ENCODE measurements around the gene S1PR1.
"Not testable (repeated sequence)": the region's sequence is repeated elsewhere in the genome, so short reads cannot be mapped to it uniquely, and the experiment has no call there.

The S1PR1 gene

DNA sequence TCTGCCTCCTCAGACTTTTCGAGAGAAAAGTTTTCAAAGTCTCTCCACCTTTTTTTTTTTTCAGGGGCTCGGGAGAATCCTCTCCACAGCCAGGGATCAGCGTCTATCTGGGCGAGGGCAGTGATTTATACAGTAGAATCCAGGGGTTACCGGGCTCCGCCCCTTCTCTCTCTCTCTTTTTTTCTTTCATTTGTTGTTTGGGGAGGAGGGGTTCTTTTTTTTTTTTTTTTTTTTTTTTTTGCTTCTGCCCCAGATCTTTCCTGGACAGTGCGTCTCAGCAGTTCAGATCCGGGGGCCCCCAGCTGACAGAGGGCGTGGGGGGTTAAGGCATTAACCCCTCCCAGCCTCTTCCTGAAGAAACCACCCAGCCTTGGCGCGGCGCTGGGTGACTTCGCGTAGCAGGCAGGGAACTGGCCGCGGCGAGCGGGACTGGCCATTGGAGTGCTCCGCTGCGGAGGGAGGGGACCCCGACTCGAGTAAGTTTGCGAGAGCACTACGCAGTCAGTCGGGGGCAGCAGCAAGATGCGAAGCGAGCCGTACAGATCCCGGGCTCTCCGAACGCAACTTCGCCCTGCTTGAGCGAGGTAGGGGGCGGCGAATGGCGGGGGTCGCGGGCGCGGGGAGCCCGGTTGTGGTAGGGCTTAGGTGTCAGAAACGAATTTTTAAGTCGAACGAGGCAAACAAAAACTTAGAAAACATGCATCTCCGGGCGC lies at the start of gene S1PR1:
Gene S1PR1, plus strand, starts transcription at position 504 of the 713 bp plus-strand sequence. CDS start 1,966 bp downstream, outside the sequence.
- DNase-seq (ENCODE audit: low spot score), result no peak

DNA sequence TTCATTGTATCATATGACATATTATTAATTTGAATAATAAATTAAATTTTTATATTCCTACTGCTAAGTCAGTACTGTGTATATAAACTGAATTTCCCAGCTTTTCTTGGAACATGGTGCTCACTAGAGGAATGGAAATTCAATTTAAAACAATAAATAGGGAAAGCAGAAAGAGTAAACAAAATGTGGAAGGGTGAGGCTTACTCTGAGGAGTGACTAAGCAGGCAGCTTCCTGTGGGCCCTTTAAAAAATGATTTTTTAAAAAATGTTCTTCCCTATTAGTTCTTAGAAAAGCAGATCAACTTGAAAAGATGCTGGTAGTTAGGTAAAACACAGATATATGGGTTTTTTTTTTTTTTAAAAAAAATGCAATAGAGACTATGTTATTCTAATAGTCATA lies 49.5 kb upstream of the S1PR1 start:
- DNase-seq (ENCODE audit: low spot score), result no peak

GRCh38 chr1:101188331-101188730 lies 48.5 kb upstream of the S1PR1 start:
- no peak for DNase-seq (ENCODE audit: low spot score)

GRCh38 chr1:101188968-101189367 lies 47.9 kb upstream of the S1PR1 start:
- DNase-seq (ENCODE audit: low spot score), result not testable (repeated sequence)

GRCh38 chr1:101190441-101190840 lies 46.4 kb upstream of the S1PR1 start:
- DNase-seq (ENCODE audit: low spot score), result no peak

DNA sequence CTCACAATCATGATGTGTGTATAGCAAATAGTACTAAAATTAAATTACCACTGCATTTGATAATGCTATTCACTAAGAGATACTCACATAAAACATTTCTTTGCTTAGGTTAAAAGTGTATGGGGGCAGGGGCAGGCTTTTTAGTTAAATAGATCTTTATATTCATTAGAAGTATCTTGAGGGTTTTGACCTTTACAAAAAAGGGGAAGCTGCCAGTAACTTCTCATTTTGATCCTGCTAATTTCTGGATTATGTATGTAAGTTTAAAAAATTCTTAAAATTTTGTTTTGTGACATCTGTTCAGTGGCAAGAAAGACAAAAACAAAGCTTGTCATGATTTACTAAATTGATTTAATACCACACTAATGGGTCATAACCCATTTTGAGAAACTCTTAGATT lies 45.8 kb upstream of the S1PR1 start:
- DNase-seq (ENCODE audit: low spot score), result no peak

GRCh38 chr1:101193733-101194169 lies 43.1 kb upstream of the S1PR1 start:
- DNase-seq (ENCODE audit: low spot score), result no peak

DNA sequence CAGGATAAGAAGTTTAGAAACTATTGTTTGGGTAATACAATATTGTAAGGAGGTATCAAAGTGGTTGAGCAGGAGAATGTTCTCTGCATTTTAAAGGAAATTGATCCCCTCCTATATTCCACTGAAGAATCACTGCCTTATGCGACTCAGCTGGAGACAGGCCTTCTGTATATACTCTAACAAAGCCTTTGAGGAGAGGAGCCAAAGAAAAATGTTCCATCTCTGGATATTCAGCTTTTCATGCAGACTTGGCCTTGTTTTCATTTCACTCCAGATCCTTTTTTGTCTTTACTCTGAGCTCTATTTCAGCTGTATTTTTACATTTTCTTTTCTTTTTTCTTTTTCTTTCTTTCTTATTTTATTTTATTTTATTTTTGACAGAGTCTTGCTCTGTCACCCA lies 42.1 kb upstream of the S1PR1 start:
- no peak for DNase-seq (ENCODE audit: low spot score)

- DNase-seq (ENCODE audit: low spot score), result no peak
Observed at GRCh38 chr1:101196668-101197067, 40.2 kb upstream of the S1PR1 start.

GRCh38 chr1:101198842-101199636 lies 37.8 kb upstream of the S1PR1 start:
- no peak for DNase-seq (ENCODE audit: low spot score)

DNA sequence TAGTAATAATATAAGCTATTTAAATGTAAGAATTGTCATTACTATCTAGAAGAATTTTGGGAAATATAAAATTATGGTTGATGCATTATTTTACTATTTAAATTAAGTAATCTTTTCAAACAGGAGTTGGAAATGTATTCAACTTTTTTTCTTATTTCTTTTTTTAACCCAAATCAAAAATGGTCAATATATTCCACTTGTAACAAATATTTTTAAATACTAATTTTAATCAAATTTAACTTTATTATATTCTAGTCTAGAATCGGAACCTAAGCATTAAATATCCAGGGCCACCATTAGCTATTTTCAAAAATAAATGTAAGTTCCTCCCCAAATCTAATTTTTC lies 37.2 kb upstream of the S1PR1 start:
- no peak for DNase-seq (ENCODE audit: low spot score)

DNA sequence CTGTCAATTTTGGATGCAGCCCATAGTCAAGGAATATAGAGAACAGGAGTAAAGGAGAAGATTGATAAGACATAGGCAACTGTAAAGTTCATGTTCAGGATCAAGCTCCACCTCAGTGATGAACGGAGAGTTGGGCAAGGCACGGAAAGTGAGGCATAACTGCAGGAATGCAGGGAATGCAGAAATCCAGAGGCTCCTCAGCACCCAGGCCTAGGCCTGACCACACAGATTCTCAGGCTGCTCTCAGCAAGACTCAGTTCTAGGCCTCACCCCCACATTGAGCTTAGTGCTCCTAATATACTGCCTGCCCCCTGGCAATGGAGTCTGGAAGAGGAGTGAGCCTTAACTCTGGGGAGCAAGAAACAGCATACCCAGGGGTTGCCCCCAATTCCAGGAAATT lies 36.3 kb upstream of the S1PR1 start:
- no peak for DNase-seq (ENCODE audit: low spot score)

DNA sequence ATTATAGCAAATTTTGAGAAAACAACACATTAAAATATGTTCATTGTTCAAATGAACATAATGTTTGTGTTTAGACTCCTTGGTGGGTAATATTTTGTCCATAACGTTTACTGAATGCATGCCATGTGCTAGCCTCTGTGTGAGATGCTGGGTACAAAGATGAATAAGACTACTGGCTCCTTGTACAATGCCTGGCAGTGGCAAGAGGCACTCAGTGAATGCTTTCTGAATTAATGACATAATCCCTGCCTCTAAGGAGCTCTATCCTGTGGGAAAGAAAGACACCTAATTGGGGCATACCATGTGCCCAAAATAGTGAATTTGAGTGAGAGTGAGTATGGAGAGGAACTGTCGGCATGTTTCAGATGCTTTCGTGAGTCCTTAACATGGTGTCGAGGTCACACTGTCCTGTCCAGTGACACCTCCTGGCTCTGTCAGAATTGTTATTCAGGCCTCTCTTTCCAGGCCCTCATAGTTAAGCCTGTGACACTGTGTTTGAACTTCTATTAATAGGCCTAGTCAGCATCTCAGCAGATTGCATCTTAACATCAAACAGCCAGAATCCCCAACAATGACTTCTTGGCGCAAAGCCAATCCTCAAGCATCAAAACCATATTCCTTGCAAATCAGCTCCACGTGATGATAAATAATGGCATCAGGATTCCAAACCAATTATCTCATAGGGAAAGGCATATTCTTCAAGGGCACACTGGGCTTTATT lies 32.8 kb upstream of the S1PR1 start:
- DNase-seq (ENCODE audit: low spot score), result no peak

- no peak for DNase-seq (ENCODE audit: low spot score)
Observed at GRCh38 chr1:101205457-101205856, 31.4 kb upstream of the S1PR1 start.

- not testable (repeated sequence) for DNase-seq (ENCODE audit: low spot score)
Observed at GRCh38 chr1:101206139-101206538, 30.7 kb upstream of the S1PR1 start.

GRCh38 chr1:101207271-101207670 lies 29.5 kb upstream of the S1PR1 start:
- not testable (repeated sequence) for DNase-seq (ENCODE audit: low spot score)

DNA sequence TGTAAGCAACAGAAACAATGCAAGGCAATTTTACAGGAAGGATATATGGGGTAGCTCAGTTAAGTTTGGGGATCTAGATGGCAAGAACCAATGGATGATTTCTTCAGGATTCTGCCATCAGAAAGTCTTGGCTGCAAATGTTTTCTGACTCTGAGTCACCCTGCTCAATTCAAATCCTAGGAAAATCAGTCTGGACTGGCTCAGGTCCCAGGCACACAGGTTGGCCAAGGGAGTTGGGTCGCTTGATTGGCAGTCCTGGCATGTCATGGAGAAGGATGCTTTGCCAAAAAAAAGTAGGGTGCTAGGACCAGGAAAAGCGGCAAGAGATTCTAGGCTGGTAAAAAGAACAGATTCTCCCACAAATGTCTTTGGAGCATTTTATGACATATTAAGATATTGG lies 28.9 kb upstream of the S1PR1 start:
- no peak for DNase-seq (ENCODE audit: low spot score)

- DNase-seq (ENCODE audit: low spot score), result no peak
Observed at GRCh38 chr1:101215363-101216011, 21.3 kb upstream of the S1PR1 start.

GRCh38 chr1:101216623-101217022 lies 20.2 kb upstream of the S1PR1 start:
- no peak for DNase-seq (ENCODE audit: low spot score)

DNA sequence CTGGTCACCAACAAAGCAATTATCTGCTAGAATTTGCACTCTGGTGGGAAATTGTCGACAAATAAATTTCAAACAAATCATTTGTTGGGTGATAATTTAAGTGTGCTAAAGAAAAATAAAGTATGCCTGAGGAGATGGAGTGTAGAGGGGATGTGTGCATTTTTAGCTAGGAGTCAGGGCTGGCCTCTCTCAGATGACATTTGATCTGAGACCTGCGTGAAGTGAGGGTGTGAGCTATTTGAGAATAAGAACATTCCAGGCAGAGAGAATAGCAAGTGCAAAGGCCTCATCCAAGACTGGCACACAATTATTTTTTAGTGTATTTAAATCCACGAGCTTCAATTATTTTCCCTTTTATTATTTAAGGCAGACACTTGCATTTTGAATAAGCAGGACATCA lies 19.7 kb upstream of the S1PR1 start:
- no peak for DNase-seq (ENCODE audit: low spot score)

DNA sequence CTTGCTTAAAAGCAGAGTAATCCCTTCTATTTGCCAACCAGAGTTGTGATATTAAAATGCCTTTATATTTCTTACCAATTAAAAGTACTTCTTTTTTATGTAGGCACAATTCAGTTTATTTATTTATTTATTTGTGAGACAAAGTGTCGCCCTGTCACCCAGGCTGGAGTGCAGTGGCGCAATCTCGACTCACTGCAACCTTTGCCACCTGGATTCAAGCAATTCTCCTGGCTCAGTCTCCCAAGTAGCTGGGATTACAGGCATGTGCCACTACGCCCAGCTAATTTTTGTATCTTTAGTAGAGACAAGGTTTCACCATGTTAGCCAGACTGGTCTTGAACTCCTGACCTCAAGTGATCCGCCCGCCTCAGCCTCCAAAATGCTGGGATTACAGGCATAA lies 17.9 kb upstream of the S1PR1 start:
- not testable (repeated sequence) for DNase-seq (ENCODE audit: low spot score)
